Hepatocyte (in vitro differentiated cells): ENCODE measurements around the gene HSPA5. TPM values are rescaled to one million over a fixed set of nuclear protein-coding genes. Genes with fewer than 3 reads are reported as not detected.

Experiments
- DNase-seq: peaks from one replicate; pipeline ENCODE4 v3.0.0-alpha.2; 2016; ENCODE audit warnings: low spot score
- H2AFZ ChIP-seq: fragments of 200-600 bp; sonication (generic); 2 replicates; pipeline ENCODE4 v1.6.0; 2016; ENCODE audit warnings: antibody characterized with exemption, mild to moderate bottlenecking
- H3K27ac ChIP-seq: fragments of 200-600 bp; sonication (generic); 2 replicates; pipeline ENCODE4 v1.5.1; 2016; ENCODE audit warnings: mild to moderate bottlenecking
- H3K27me3 ChIP-seq: fragments of 200-600 bp; sonication (generic); 2 replicates; pipeline ENCODE4 v1.6.1; 2016
- H3K36me3 ChIP-seq: fragments of 200-600 bp; sonication (generic); replicated peaks from 2 replicates; pipeline ENCODE4 v1.5.1; 2016; ENCODE audit warnings: low read depth; ENCODE audit not compliant: insufficient read depth
- H3K4me1 ChIP-seq: fragments of 200-600 bp; sonication (generic); 2 replicates; pipeline ENCODE4 v1.5.1; 2016; ENCODE audit warnings: mild to moderate bottlenecking, moderate library complexity; ENCODE audit not compliant: insufficient read depth
- H3K4me2 ChIP-seq: fragments of 200-600 bp; sonication (generic); 2 replicates; pipeline ENCODE4 v1.6.0; 2016
- H3K4me3 ChIP-seq: fragments of 200-600 bp; sonication (generic); 2 replicates; pipeline ENCODE4 v1.5.1; 2016; ENCODE audit warnings: mild to moderate bottlenecking
- H3K79me2 ChIP-seq: fragments of 200-600 bp; sonication (generic); 2 replicates; pipeline ENCODE4 v1.6.0; 2017; ENCODE audit warnings: mild to moderate bottlenecking
- H3K9me2 ChIP-seq: fragments of 200-600 bp; sonication (generic); replicated peaks from 2 replicates; pipeline ENCODE4 v1.6.0; 2017; ENCODE audit warnings: mild to moderate bottlenecking; ENCODE audit not compliant: insufficient read depth
- H3K9me3 ChIP-seq: fragments of 200-600 bp; sonication (generic); 2 replicates; pipeline ENCODE4 v1.5.1; 2016; ENCODE audit warnings: low read depth, mild to moderate bottlenecking
- H4K20me1 ChIP-seq: fragments of 200-600 bp; sonication (generic); 2 replicates; pipeline ENCODE4 v1.6.0; 2016; ENCODE audit warnings: mild to moderate bottlenecking; ENCODE audit not compliant: insufficient read depth, poor library complexity, severe bottlenecking
- EZH2 ChIP-seq: fragments of 200-600 bp; sonication (generic); IDR thresholded peaks from 2 replicates; pipeline ENCODE4 v1.6.1; 2016; ENCODE audit warnings: antibody characterized with exemption, mild to moderate bottlenecking, borderline replicate concordance
- EZH2phosphoT487 ChIP-seq: fragments of 200-600 bp; sonication (generic); IDR thresholded peaks from one replicate; pipeline ENCODE4 v1.6.1; 2018; ENCODE audit warnings: antibody characterized with exemption, mild to moderate bottlenecking, low read depth, moderate library complexity; ENCODE audit not compliant: unreplicated experiment, severe bottlenecking
- WGBS: methylation state at CpG from one replicate; pipeline ENCODE4 v1.1.6; 2016; ENCODE audit warnings: low lambda C conversion rate; ENCODE audit errors: missing lambda C conversion rate; 5-methylcytosine and 5-hydroxymethylcytosine counted together
- polyA plus RNA-seq: library from polyadenylated mRNA; unstranded; fragments of >200 nt; fragmentation: Nextera tagmentation; extraction: Ambion mirVana; gene quantifications from 2 replicates; pipeline ENCODE4 v1.2.1, GENCODE V29; 2016
- total RNA-seq: library from RNA; depleted of rRNA; stranded (reverse); fragments of >200 nt; gene quantifications from 2 replicates; pipeline ENCODE4 v1.2.3, GENCODE V29; 2014
- TF ChIP-seq, protein P1 (sequence below): fragments of 200-600 bp; sonication (generic); IDR thresholded peaks from 2 replicates; pipeline ENCODE4 v1.5.1; 2016; ENCODE audit warnings: antibody characterized with exemption, mild to moderate bottlenecking; ENCODE audit not compliant: poor library complexity

Gene HSPA5
- total and polyA plus RNA-seq, 2 experiments from 2014 or later, result 239 to 881 TPM

- no peaks in the 10 kb centered on the region for H3K9me2 ChIP-seq
- no peak overlapping the region for H3K27ac ChIP-seq
- H3K36me3 ChIP-seq, result no peaks in the 10 kb centered on the region
- H3K4me1 ChIP-seq, result peaks cover 7% of the 10 kb centered on the region
- 94% methylated on average over 6 of the region's 6 CpGs for WGBS
- no peak overlapping the region for H2AFZ ChIP-seq
- DNase-seq, result no peak
- H3K4me2 ChIP-seq, result no peak overlapping the region
- H3K4me3 ChIP-seq, result no peak overlapping the region
- TF ChIP-seq EZH2 (no peak), EZH2phosphoT487 (no peak)
- no peaks in the 10 kb centered on the region for H3K27me3 ChIP-seq
- no peaks in the 10 kb centered on the region for H3K9me3 ChIP-seq
- H3K79me2 ChIP-seq, result peaks cover 16% of the 10 kb centered on the region
- H4K20me1 ChIP-seq, result peaks cover 8% of the 10 kb centered on the region
Observed at GRCh38 chr9:125258160-125258785, 17.1 kb upstream of the HSPA5 start.

- Histone ChIP-seq H2AFZ (no peak overlapping the region), H4K20me1 (no peaks in the 10 kb centered on the region), H3K4me2 (no peak overlapping the region), H3K4me3 (no peak overlapping the region), H3K79me2 (no peaks in the 10 kb centered on the region), H3K27me3 (no peaks in the 10 kb centered on the region), H3K4me1 (no peaks in the 10 kb centered on the region), H3K36me3 (no peaks in the 10 kb centered on the region), H3K27ac (no peak overlapping the region), H3K9me2 (no peaks in the 10 kb centered on the region), H3K9me3 (no peaks in the 10 kb centered on the region)
- peak; percentile 38 for DNase-seq
- TF ChIP-seq EZH2, result no peak
- no peak for TF ChIP-seq EZH2phosphoT487
- TF ChIP-seq, protein P1, sequence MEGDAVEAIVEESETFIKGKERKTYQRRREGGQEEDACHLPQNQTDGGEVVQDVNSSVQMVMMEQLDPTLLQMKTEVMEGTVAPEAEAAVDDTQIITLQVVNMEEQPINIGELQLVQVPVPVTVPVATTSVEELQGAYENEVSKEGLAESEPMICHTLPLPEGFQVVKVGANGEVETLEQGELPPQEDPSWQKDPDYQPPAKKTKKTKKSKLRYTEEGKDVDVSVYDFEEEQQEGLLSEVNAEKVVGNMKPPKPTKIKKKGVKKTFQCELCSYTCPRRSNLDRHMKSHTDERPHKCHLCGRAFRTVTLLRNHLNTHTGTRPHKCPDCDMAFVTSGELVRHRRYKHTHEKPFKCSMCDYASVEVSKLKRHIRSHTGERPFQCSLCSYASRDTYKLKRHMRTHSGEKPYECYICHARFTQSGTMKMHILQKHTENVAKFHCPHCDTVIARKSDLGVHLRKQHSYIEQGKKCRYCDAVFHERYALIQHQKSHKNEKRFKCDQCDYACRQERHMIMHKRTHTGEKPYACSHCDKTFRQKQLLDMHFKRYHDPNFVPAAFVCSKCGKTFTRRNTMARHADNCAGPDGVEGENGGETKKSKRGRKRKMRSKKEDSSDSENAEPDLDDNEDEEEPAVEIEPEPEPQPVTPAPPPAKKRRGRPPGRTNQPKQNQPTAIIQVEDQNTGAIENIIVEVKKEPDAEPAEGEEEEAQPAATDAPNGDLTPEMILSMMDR, result peak; percentile 42
- WGBS, result 13% methylated on average over 2 of the region's 2 CpGs
Observed at GRCh38 chr9:125255781-125256391, 14.7 kb upstream of the HSPA5 start.

DNA sequence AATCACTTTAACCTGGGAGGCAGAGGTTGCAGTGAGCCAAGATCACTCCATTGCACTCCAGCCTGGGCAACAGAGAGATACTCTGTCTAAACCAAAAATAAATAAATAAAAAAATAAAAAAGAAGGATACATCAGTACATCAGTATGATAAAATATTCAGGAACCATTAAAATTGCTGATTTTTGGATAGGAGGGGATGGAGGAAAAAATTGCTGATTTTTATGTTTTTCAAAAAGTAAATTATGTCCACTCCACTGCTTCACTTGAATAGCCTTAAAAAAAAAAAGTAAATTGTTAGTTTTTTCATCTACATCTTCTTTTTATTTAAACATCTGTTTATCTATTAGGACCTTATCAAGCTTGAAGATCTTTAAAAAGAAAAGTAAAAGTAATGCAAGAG lies 13.1 kb upstream of the HSPA5 start:
- Histone ChIP-seq H3K9me3 (no peaks in the 10 kb centered on the region), H3K4me2 (no peak overlapping the region), H4K20me1 (no peaks in the 10 kb centered on the region), H3K4me3 (no peak overlapping the region), H3K27ac (no peak overlapping the region), H3K27me3 (no peaks in the 10 kb centered on the region), H2AFZ (no peak overlapping the region), H3K4me1 (no peaks in the 10 kb centered on the region), H3K79me2 (no peaks in the 10 kb centered on the region), H3K9me2 (no peaks in the 10 kb centered on the region), H3K36me3 (no peaks in the 10 kb centered on the region)
- TF ChIP-seq, protein P1, result no peak
- TF ChIP-seq EZH2phosphoT487 (no peak), EZH2 (no peak)
- DNase-seq, result no peak

GRCh38 chr9:125246261-125246667 lies 5.1 kb upstream of the HSPA5 start:
- H3K4me1 ChIP-seq, result peaks cover 12% of the 10 kb centered on the region
- no peak overlapping the region for H3K4me2 ChIP-seq
- TF ChIP-seq, protein P1, result no peak
- TF ChIP-seq EZH2phosphoT487 (no peak), EZH2 (no peak)
- H3K27me3 ChIP-seq, result no peaks in the 10 kb centered on the region
- WGBS, result 87% methylated on average over 6 of the region's 6 CpGs
- H3K4me3 ChIP-seq, result no peak overlapping the region
- H3K36me3 ChIP-seq, result no peaks in the 10 kb centered on the region
- no peaks in the 10 kb centered on the region for H3K9me2 ChIP-seq
- no peak overlapping the region for H2AFZ ChIP-seq
- no peak overlapping the region for H3K27ac ChIP-seq
- H3K9me3 ChIP-seq, result no peaks in the 10 kb centered on the region
- no peaks in the 10 kb centered on the region for H4K20me1 ChIP-seq
- DNase-seq, result no peak
- peaks cover 5% of the 10 kb centered on the region for H3K79me2 ChIP-seq
